Measurements from ENCODE around the gene ZNF654.

DNA sequence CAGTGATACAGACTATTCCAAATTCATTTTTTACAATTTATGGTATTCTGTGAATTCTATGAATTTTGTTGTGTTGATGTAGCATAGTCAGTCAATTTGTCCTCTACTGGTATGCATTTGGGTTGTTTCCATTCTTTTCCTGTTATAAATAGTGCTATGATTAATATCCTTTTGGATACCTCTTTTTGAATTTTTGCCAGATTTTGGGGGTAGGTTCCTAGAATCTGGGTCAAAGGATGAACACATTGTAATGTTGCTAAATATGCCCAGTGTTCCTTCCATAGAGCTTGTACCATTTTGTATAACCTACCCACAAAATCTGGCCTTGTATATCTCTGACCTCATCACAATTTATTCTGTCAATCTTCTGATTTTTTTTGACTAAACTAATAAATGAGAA is 46.3 kb downstream of the ZNF654 start:
- TF ChIP-seq, protein P1, sequence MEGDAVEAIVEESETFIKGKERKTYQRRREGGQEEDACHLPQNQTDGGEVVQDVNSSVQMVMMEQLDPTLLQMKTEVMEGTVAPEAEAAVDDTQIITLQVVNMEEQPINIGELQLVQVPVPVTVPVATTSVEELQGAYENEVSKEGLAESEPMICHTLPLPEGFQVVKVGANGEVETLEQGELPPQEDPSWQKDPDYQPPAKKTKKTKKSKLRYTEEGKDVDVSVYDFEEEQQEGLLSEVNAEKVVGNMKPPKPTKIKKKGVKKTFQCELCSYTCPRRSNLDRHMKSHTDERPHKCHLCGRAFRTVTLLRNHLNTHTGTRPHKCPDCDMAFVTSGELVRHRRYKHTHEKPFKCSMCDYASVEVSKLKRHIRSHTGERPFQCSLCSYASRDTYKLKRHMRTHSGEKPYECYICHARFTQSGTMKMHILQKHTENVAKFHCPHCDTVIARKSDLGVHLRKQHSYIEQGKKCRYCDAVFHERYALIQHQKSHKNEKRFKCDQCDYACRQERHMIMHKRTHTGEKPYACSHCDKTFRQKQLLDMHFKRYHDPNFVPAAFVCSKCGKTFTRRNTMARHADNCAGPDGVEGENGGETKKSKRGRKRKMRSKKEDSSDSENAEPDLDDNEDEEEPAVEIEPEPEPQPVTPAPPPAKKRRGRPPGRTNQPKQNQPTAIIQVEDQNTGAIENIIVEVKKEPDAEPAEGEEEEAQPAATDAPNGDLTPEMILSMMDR (IDR thresholded peaks at IDR 0.05) = no peak
- TF ChIP-seq JUND (IDR thresholded peaks at IDR 0.05) (no peak), RAD21 (IDR thresholded peaks at IDR 0.05; ENCODE audit: low read length) (no peak), EZH2phosphoT487 (IDR thresholded peaks at IDR 0.05; ENCODE audit: borderline replicate concordance, low read depth) (no peak), CHD2 (IDR thresholded peaks at IDR 0.05; ENCODE audit: low read length, partially characterized antibody) (no peak), SMC3 (IDR thresholded peaks at IDR 0.05; ENCODE audit: low read depth, low read length) (no peak), NRF1 (IDR thresholded peaks at IDR 0.05; ENCODE audit: low read depth, low read length) (no peak)
- TF ChIP-seq, protein P2, sequence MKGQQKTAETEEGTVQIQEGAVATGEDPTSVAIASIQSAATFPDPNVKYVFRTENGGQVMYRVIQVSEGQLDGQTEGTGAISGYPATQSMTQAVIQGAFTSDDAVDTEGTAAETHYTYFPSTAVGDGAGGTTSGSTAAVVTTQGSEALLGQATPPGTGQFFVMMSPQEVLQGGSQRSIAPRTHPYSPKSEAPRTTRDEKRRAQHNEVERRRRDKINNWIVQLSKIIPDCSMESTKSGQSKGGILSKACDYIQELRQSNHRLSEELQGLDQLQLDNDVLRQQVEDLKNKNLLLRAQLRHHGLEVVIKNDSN (IDR thresholded peaks at IDR 0.05; ENCODE audit: borderline replicate concordance, low read depth) = no peak
- TF ChIP-seq, protein P3, sequence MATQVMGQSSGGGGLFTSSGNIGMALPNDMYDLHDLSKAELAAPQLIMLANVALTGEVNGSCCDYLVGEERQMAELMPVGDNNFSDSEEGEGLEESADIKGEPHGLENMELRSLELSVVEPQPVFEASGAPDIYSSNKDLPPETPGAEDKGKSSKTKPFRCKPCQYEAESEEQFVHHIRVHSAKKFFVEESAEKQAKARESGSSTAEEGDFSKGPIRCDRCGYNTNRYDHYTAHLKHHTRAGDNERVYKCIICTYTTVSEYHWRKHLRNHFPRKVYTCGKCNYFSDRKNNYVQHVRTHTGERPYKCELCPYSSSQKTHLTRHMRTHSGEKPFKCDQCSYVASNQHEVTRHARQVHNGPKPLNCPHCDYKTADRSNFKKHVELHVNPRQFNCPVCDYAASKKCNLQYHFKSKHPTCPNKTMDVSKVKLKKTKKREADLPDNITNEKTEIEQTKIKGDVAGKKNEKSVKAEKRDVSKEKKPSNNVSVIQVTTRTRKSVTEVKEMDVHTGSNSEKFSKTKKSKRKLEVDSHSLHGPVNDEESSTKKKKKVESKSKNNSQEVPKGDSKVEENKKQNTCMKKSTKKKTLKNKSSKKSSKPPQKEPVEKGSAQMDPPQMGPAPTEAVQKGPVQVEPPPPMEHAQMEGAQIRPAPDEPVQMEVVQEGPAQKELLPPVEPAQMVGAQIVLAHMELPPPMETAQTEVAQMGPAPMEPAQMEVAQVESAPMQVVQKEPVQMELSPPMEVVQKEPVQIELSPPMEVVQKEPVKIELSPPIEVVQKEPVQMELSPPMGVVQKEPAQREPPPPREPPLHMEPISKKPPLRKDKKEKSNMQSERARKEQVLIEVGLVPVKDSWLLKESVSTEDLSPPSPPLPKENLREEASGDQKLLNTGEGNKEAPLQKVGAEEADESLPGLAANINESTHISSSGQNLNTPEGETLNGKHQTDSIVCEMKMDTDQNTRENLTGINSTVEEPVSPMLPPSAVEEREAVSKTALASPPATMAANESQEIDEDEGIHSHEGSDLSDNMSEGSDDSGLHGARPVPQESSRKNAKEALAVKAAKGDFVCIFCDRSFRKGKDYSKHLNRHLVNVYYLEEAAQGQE (IDR thresholded peaks at IDR 0.05; ENCODE audit: low read depth, low read length) = no peak

All from SK-N-SH (cell line).